Right kidney (tissue), 1 donor: ENCODE results near the gene SEC24C.
"Not testable (repeated sequence)": the region's sequence is repeated elsewhere in the genome, so short reads cannot be mapped to it uniquely, and the experiment has no call there.

ENCODE experiments used
- DNase-seq: peaks from one replicate; pipeline ENCODE4 v3.0.0-alpha.2; 2016

The SEC24C gene

DNA sequence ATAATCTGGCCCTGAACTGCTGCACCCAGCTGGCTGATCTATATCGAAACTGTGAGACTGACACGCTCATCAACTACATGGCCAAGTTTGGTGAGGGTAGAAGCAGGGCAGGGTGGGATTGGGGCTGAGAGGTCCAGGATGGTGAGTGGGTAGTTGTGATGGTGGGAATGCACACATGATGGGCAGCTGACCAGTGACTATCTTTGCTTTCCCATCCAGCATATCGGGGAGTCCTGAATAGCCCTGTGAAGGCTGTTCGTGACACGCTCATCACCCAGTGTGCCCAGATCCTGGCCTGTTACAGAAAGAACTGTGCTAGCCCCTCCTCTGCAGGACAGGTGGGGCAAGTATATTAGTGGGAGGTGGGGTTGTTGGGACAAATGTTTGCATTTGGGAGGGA, 25.2 kb downstream of the SEC24C start:
- DNase-seq, result no peak

DNA sequence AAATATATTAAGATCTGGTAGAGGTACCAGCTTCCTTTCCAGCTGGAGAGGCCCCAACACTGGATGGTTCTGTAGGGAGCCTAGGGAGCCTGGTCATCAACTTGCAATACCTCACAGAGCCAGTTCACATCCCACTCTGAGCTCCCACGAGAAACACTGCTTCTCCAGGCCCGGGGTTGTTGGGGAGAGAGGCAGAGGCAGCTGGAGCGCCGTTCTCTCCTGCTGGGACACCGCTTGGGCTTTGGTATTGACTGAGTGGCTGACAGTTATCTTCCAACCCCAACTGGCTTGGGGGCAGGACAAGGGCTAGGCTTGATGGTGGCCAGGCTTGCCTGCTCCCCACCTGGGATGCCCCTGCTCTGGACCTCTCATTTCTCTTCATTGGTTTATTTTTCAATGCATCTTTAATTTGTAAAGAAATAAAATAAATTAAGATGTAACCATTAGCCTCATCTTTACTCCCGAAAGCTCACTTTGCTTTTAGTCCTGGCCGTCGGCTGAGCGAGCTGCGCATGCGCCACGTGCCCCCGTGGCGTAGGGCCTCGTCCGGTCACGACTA, 27.6 kb downstream of the SEC24C start:
- DNase-seq, result no peak

DNA sequence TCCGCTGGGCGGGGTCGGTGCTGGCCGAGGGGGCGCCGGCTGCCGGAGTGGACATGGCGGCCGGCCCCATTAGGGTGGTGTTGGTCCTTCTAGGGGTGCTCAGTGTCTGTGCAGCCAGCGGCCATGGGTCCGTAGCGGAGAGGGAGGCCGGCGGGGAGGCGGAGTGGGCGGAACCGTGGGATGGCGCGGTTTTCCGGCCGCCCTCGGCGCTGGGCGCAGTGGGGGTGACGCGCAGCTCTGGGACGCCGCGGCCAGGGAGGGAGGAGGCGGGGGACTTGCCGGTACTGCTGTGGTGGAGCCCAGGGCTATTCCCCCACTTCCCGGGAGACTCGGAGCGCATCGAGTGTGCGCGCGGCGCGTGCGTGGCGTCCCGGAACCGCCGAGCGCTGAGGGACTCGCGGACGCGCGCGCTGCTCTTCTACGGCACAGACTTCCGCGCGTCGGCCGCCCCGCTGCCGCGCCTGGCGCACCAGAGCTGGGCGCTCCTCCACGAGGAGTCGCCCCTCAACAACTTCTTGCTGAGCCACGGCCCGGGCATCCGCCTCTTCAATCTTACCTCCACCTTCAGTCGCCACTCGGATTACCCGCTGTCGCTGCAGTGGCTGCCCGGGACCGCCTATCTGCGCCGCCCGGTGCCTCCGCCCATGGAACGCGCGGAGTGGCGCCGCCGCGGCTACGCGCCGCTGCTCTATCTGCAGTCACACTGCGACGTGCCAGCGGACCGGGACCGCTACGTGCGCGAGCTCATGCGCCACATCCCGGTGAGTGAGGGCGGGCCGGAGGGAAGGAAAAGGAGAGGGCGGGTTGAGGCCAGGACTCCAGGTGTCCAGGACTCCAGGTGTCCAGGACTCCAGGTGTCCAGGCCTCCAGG, 28.3 kb downstream of the SEC24C start:
- DNase-seq, result peak; percentile 98

DNA sequence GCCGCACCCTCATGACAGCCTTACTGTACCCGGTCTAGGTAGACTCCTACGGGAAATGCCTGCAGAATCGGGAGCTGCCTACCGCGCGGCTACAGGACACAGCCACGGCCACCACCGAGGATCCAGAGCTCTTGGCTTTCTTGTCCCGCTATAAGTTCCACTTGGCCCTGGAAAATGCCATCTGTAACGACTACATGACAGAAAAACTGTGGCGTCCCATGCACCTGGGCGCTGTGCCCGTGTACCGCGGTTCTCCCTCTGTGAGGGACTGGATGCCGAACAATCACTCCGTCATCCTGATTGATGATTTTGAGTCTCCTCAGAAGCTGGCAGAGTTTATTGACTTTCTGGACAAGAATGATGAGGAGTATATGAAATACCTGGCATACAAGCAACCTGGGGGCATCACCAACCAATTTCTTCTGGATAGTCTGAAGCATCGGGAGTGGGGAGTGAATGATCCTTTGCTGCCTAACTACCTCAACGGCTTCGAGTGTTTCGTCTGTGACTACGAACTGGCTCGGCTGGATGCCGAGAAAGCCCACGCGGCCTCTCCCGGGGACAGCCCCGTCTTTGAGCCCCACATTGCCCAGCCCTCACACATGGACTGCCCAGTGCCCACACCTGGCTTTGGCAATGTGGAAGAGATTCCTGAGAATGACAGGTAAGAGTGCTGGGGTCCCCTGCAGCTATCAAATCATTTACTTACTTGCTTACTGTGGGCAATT, 29.1 kb downstream of the SEC24C start:
- no peak for DNase-seq

DNA sequence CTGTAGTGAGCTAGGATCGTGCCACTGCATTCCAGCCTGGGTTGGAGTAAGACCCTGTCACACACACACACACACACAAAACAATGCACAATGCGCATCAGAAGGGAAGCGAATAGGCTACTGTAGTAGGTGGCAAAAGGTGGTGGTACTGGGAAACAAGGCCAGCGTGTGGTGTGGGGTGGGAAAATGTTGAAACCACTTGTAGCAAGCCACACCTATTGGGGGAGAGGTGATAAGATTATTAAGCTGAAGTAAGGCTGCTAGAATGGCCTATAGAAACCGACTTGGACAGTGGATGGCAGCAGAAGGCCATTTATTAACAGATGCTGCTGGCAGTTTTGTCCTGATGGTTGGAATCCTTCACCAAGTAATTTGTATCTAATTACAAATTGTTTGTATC, 30.5 kb downstream of the SEC24C start:
- DNase-seq, result no peak

DNA sequence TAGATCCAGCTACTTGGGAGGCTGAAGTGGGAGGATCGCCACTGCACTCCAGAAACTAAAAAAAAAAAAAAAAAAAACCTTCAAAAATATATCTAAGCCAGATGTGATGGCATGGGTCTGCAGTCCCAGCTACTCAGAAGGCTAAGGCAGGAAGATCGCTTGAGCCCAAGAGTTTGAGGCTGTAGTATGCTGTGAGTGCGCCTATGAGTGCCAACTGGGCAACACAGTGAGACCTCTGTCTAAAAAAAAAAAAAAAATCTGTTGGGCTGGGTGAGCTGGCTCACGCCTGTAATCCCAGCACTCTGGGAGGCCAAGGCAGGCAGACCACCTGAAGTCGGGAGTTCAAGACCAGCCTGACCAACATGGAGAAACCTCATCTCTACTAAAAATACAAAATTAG, 34.8 kb downstream of the SEC24C start:
- no peak for DNase-seq

DNA sequence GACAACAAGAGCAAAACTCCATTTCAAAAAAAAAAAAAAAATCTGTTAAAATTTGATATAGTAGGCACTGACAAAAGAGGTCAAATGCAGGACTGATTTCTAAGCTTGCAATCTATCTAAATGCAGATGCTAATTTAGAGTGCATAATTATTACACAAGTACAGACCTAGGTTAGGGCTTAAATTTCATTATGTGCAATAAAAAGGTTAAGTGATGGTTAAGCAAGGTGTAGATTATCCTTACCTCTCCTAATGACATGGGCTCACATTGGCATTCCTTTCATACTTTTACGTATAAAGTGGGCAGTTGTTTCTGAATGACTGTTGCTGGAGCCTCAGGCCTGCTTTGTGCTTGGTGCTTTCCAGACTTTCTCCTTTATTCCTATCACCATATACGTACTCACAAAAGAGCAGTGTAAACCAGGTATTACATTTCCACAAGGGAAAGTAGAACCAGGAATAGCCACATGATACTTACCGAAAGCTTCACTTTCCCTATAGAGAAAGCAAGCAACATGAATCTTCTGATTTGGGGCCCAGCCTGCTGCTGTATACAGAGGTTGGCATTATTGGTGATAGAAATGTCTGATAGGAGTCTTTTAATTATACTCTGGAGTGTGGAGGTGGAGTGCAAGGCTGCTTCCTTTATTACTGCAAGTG, 35.5 kb downstream of the SEC24C start:
- DNase-seq, result no peak

DNA sequence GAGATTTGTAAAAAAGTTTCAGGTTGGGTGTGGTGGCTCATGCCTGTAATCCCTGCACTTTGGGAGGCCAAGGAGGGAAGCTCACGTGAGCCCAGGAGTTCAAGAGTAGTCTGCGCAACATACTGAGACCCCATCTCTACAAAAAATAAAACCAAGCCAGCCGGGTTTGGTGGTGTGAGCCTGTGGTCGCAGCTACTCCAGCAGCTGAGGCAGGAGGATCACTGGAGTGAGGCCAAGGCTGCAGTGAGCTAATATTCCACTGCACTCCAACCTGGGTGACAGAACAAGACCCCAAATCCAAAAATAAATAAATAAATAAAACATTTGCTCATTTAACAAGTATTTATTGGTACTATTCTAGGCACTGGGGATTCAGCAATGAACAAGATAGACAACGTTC, 36.1 kb downstream of the SEC24C start:
- DNase-seq, result no peak

DNA sequence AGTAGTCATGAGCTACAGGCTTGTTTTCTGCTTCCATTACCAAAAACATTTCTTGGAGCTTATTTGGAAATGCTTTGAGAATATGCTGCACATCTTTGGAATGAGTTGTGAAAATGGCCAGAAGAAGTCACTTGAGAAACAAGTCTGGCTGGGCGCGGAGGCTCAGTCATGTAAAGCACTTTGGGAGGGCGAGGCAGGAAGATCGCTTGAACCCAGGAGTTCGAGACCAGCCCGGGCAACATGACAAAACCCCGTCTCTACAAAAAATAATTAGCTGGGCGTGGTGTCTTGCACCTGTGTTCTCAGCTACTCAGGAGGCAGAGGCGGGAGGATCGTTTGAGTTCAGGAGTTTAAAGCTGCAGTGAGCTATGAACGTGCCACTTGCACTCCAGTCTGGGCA, 36.8 kb downstream of the SEC24C start:
- no peak for DNase-seq

DNA sequence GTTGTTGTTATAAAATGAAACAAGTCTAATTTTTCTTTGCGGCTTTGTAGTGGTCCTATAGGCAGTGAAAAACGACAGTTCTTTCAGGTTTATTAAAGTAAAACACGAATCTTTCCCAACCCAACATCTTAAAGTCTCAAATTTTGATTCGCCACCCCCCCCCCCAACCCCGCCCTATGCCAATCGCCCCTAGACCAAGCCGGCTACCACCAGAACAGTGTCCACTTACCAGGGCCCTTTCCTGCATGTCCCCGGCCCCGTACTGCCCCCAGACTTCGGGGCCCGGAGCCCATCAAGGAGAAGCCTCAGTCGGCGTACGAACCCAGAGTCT, 37.3 kb downstream of the SEC24C start:
- no peak for DNase-seq

DNA sequence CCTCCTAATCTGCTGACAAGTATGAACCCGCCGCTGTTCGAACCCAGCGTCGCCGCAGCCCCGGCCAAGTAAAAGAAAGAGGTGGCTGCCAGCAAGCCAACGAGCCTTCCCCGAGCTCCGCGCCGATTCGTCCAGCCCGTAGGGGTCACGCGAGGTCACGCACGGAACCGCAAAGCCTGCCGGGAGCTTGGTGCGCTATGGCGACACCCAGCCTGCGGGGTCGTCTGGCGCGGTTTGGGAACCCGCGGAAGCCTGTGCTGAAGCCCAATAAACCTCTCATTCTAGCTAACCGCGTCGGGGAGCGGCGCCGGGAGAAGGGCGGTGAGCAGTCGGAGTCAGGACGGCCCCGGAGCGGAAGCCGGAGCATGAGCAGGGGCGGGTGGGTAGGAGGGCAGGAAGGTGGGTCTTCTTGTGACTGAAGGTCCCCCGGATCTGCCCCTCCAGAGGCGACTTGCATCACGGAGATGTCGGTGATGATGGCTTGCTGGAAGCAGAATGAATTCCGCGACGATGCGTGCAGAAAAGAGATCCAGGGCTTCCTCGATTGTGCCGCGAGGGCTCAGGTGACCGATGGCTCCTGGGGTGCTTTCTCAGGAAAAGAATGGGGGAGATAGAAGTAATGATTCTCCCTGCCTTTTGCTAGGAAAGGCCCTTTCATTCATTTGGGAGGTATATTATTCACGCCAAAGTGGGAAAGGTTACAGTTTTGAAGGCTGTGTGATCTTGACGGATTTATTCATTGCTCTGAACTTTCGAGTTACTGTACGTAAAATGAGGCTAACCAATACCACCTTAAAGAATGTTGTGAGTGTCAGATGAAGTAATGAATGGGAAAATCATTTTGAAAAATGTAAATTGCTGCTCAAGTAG, 37.9 kb downstream of the SEC24C start, which contains the start of gene CHCHD1:
Gene CHCHD1 (plus strand): TSS at position 170 of the 870 bp plus-strand sequence. CDS start 28 bp downstream, at position 198.
- peak; percentile 90 for DNase-seq

DNA sequence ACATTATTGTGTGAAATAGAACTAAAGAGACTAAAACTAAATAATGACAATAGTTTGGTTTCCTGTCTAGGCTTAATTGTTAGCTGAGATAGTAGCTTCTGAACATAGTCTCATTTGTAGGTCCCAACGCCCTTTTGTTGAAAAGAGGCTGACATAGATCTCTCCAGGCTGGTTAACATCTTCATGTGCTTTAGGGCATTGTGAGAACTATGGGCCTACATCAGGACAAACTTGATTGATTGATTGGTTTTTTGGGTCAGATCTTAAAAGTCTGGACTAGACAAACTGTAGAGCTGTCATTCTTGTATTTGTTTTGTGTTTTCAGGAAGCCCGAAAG, 38.5 kb downstream of the SEC24C start:
- DNase-seq, result no peak

DNA sequence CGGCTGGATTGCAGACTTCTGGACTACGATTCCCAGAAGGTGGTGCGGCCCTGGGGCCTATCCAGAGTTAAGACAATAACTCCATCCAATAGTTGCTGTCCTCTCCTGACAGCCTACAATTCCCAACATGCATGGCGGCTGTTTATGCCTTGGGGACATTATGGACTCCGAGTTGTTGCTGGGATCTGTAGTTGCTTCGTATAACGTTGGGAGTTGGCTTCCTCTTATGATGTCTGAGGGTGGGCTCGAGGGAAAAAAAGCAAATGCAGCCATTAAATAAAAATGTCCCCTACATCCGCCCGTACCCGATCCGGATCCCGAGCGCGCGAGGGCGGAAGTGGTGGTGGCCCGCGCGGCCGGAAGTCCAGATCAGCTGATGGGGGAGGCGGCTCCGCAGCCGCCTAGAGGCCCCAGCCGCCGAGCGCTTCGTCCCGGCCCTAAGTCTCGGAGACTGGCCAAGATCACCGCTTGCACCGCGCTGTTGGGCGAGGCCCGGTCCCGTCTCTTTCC, 41.1 kb downstream of the SEC24C start, which contains the start of gene ZSWIM8:
Gene ZSWIM8 (plus strand): TSS at position 396 of the 510 bp plus-strand sequence. CDS start 273 bp downstream, outside the sequence.
- peak; percentile 97 for DNase-seq

DNA sequence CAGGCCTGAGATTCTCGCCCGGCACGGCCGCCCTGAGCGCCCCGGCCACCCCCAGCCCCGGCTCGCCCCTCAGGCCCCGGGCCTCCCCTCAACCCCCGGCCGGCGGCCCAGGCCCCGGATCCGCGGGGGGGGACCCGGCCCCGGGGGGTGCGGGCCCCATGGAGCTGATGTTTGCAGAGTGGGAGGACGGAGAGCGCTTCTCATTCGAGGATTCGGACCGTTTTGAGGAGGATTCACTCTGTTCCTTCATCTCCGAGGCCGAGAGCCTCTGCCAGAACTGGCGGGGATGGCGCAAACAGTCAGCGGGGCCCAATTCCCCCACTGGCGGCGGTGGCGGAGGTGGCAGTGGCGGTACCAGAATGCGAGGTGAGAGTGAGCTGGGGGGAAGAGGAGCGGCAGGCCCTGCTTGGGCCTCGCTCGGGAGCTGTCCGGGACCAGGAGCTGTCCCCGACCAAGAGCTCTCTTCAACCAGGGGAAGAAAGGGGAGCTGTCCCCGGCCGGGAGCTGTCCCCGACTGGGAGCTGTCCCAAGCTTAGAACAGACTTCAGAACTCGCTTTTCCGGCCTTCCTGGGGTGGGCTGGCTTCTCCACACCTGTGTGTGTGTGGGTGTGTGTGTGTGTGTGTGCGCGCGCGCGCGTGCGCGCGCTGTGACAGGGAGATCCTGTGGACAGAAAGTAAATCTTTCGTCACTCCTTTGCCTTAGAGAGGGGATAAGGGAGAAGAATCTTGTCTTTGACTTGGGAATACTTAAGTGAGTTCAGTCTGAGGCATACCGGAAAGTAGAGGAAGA, 41.7 kb downstream of the SEC24C start:
- no peak for DNase-seq

DNA sequence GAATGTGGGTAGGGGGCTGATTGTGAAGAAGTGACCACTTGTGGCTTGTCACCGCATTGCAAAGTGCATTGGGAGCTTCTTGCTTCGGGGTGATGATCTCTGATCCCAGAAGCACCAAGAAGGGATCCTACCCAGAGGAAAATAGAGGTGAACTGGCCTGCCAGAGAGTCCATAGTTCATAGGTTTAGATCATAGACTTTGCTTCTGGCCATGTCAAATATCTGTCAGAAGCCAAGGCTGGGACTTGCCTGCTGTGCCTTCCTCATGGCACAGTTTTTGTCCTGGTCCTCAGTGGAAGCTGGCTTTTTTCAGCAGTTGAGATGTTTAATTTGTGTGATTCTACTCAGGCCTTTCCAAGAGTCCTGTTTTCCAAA, 42.3 kb downstream of the SEC24C start:
- no peak for DNase-seq

DNA sequence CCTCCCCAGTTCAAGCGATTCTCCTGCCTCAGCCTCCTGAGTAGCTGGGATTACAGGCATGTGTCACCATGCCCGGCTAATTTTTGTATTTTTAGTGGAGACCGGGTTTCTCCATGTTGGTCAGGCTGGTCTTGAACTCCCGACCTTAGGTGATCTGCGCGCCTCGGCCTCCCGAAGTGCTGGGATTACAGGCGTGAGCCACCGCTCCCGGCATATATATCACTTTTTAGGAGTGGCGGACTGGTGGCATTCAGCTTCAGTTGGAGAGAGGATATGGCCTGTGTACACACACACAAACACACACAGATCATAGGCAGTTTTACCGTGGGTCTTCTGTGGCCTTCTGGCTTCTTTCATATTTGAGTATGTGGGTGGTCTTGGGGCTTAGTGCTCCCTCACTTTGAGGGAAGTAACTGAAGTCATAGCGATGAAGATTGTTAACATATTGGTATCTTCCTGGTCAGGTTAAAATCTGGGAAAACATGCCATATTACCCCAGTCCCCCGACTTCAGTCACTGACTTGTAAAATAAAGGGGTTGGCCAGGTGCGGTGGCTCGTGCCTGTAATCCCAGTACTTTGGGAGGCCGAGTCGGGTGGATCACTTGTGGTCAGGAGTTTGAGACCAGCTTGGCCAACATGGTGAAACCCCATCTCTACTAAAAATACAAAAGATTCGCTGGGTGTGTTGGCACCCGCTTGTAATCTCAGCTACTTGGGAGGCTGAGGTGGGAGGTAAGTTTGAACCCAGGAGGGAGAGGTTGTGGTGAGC, 43.0 kb downstream of the SEC24C start:
- not testable (repeated sequence) for DNase-seq

DNA sequence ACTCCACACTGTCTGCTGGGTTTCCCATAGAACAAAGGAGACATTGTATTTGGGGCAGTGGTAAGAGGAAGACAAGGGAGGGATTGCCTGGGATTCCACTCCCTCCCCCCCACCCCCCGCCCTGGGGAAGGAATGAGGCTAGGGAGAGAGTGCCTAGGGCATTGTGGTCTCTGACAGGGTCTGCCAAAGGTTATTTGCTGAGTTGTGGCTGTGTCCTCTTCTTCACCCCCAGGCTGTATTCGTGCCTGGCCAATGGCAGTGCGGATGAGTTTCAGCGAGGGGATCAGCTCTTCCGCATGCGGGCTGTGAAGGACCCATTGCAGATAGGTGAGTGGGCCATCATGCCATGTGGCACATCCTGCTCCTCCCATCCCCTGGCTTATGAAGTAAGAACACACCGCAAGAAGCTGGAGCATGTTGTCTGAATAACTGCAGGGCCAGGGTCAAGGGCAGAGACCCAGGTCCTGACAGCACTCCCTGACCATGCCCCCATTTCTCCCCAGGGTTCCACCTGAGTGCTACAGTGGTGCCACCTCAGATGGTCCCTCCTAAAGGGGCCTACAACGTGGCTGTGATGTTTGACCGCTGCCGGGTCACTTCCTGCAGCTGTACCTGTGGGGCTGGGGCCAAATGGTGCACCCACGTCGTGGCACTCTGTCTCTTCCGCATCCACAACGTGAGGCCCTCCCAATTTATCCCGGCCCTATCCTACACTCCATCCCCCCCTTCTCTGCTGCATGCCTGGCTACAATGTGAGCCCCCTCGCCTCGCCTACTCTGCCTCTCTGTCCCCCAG, 44.9 kb downstream of the SEC24C start:
- DNase-seq, result no peak

DNA sequence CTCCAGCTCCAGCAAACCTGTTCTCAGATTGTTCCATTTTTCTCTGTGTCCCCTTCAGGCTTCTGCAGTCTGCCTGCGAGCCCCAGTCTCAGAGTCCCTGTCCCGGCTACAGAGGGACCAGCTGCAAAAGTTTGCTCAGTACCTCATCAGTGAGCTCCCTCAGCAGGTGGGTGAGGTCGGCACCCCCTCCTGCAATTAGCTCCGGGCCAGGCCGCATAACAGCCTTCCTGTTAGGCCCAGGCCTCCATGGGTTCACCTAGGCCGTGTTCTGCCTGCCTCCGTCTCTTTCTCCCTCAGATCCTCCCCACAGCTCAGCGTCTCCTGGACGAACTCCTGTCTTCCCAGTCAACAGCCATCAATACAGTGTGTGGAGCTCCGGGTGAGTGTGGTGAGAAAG, 45.5 kb downstream of the SEC24C start:
- no peak for DNase-seq
